ENCODE measurements around the gene TFB1M. TPM values are rescaled to one million over a fixed set of nuclear protein-coding genes. Genes with fewer than 3 reads are reported as not detected.
A peak's percentile ranks its signal among the peaks of the same experiment; 100 is the strongest.

The TFB1M gene
- total and polyA plus RNA-seq, 7 donors, result 10.7 to 22.2 (median 15.1) TPM

GRCh38 chr6:155276638-155277037 lies 37.6 kb downstream of the TFB1M start:
- peaks cover 0 to 6% (median 0%) of the 10 kb centered on the region in 4 donors for H3K36me3 ChIP-seq
- H3K27me3 ChIP-seq, result no peaks in the 10 kb centered on the region
- no peak for DNase-seq
- no peaks in the 10 kb centered on the region for H3K9me3 ChIP-seq
- H3K4me3 ChIP-seq, result no peak overlapping the region
- intact Hi-C loops (cut with DNase I), result loop anchor here (5.0 kb wide), 1 partner anchor 36 kb away; the partner anchor contains the start of gene TFB1M
- H3K4me1 ChIP-seq, result peaks cover 0 to 55% (median 51%) of the 10 kb centered on the region in 4 donors
- TF ChIP-seq POLR2A (IDR thresholded peaks at IDR 0.05), result no peak
- TF ChIP-seq, protein P1, sequence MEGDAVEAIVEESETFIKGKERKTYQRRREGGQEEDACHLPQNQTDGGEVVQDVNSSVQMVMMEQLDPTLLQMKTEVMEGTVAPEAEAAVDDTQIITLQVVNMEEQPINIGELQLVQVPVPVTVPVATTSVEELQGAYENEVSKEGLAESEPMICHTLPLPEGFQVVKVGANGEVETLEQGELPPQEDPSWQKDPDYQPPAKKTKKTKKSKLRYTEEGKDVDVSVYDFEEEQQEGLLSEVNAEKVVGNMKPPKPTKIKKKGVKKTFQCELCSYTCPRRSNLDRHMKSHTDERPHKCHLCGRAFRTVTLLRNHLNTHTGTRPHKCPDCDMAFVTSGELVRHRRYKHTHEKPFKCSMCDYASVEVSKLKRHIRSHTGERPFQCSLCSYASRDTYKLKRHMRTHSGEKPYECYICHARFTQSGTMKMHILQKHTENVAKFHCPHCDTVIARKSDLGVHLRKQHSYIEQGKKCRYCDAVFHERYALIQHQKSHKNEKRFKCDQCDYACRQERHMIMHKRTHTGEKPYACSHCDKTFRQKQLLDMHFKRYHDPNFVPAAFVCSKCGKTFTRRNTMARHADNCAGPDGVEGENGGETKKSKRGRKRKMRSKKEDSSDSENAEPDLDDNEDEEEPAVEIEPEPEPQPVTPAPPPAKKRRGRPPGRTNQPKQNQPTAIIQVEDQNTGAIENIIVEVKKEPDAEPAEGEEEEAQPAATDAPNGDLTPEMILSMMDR (IDR thresholded peaks at IDR 0.05), result no peak
- no peak for TF ChIP-seq EP300 (IDR thresholded peaks at IDR 0.05)
- TF ChIP-seq POLR2AphosphoS5 (IDR thresholded peaks at IDR 0.05), result no peak
- H3K27ac ChIP-seq, result peak overlapping the region in 3 of 4 donors; percentile 55 to 81 (median 78)

DNA sequence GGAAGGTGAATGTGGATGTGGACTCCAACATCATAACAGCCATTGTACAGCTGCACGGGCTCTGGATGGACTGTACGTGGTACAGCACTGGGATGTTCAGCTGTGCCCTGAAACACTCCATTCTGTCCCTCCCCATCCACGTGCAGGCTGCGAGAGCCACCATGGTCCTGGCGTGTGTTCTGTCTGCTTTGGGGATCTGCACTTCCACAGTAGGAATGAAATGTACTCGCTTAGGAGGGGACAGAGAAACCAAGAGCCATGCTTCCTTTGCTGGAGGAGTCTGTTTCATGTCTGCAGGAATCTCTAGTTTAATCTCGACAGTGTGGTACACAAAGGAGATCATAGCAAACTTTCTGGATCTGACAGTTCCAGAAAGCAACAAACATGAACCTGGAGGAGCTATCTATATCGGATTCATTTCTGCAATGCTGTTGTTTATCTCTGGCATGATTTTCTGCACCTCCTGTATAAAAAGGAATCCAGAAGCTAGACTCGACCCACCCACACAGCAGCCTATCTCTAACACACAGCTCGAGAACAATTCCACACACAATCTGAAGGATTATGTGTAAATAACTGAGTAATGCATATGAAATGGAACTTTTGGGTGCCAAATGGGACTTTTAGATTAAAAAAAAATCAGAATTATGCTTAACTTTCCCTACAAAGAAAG lies 38.3 kb downstream of the TFB1M start:
- Histone ChIP-seq H3K4me3 (no peak overlapping the region), H3K36me3 (peaks cover 0 to 4% (median 0%) of the 10 kb centered on the region in 4 donors), H3K27me3 (no peaks in the 10 kb centered on the region), H3K9me3 (no peaks in the 10 kb centered on the region), H3K4me1 (peaks cover 0 to 60% (median 51%) of the 10 kb centered on the region in 4 donors), H3K27ac (peak overlapping the region; percentile 47 to 81 (median 66))
- intact Hi-C loops (cut with DNase I), result loop anchor here (5.0 kb wide), 1 partner anchor 36 kb away; the partner anchor contains the start of gene TFB1M
- 81 to 89% methylated on average over 10 of the region's 10 CpGs for WGBS, 2 donors
- no peak for DNase-seq
- peak; percentile 6 to 68 (median 44) for TF ChIP-seq POLR2AphosphoS5 (IDR thresholded peaks at IDR 0.05)
- TF ChIP-seq, protein P1 (IDR thresholded peaks at IDR 0.05), result no peak

GRCh38 chr6:155274533-155274932 lies 39.8 kb downstream of the TFB1M start:
- Histone ChIP-seq H3K27ac (peak overlapping the region; percentile 55 to 81 (median 70)), H3K4me3 (no peak overlapping the region), H3K27me3 (no peaks in the 10 kb centered on the region), H3K4me1 (peaks cover 0 to 60% (median 51%) of the 10 kb centered on the region in 4 donors), H3K36me3 (no peaks in the 10 kb centered on the region), H3K9me3 (no peaks in the 10 kb centered on the region)
- no peak for DNase-seq
- TF ChIP-seq, protein P1 (IDR thresholded peaks at IDR 0.05), result no peak
- TF ChIP-seq POLR2A (IDR thresholded peaks at IDR 0.05), result no peak
- intact Hi-C loops (cut with DNase I), result no loop called here
- WGBS, 2 donors, result 87 to 88% methylated on average over 1 of the region's 1 CpG

GRCh38 chr6:155274106-155274505 lies 40.2 kb downstream of the TFB1M start:
- Histone ChIP-seq H3K36me3 (no peaks in the 10 kb centered on the region), H3K4me1 (peaks cover 0 to 60% (median 51%) of the 10 kb centered on the region in 4 donors), H3K9me3 (no peaks in the 10 kb centered on the region), H3K27me3 (no peaks in the 10 kb centered on the region), H3K4me3 (no peak overlapping the region), H3K27ac (peak overlapping the region; percentile 55 to 81 (median 70))
- TF ChIP-seq, protein P1 (IDR thresholded peaks at IDR 0.05), result no peak
- TF ChIP-seq POLR2AphosphoS5 (IDR thresholded peaks at IDR 0.05) (no peak), POLR2A (IDR thresholded peaks at IDR 0.05) (no peak), EP300 (IDR thresholded peaks at IDR 0.05) (no peak)
- 57 to 72% methylated on average over 2 of the region's 2 CpGs for WGBS, 2 donors
- no peak for DNase-seq
- intact Hi-C loops (cut with DNase I), result no loop called here
